ENCODE results near the gene AKAP14.
"Not testable (repeated sequence)": the region's sequence is repeated elsewhere in the genome, so short reads cannot be mapped to it uniquely, and the experiment has no call there.

Gene AKAP14

DNA sequence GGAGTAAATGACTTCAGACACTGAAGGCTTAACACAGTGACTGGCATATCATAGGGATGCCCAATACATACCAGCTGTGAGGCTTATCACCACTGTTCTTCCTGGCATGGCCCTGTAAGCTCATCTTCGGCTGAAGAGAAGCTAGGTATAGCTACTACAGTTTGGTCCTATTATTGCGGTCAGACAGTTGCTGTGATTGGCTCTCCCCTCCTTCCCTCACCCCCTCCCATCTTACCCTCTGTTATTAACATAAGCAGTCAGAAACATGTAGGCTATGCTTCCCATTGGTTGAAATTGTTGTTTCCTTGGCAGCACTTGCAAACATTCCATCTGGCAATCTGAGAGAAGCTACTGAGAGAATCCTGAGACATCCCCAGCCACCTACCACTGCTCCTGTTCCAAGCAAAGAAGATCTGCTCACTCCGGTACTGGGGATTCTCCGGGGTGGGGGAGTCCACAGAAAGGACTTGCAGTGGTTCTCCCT lies at the start of gene AKAP14:
TSS of gene AKAP14 (plus strand) at position 51 of the 484 bp plus-strand sequence. CDS start 7,331 bp downstream, outside the sequence.
- no peak for DNase-seq

DNA sequence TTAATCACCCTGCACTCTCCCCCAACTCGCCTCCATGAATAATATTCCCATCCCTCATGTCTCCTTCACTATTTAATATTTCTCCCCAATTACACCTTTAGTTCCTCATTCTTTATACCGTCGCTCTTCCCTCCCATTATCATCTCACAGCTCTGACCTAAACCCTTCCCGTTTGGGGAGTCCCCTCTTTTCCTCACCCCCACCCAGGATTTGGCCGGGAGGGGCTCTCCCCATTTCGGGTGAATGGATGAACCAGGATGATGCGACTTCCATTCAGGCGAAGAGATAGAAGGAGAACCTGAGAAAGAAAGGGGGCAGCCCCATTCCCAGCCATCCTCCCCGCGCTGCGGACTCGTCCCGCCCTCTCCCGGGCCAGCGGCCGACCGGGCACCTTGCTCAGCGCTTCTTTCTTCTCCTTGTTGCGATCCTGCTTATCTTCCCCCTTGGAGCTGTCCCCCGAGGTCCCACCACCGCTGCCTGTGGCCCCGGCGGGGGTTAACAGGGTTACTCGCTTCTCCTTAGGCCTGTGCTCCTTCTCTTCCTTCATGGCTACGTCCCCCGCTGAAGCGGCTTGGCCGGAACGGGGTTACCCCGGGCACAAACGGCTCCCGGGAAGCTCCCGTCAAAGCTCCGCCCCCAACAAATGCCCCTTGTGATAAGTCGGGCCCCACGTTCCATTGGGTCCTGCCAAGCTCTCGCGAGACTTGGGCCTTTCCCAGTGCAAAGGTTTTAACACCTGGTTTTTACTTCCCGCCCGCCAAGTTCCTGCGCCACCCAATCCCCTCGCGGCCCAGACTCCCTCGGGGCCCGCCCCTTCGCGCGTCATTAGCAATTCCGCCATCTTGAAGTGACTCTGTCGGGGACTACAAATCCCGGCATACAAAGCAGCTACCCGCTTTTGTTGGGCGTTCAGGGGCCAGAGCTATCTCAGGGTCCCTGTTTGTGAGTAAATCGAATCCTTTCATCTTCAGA lies 43.0 kb upstream of the AKAP14 start, which contains the start of gene UPF3B:
TSS of gene UPF3B (minus strand) at position 582 of the 972 bp plus-strand sequence. CDS start at position 547, 35 bp downstream.
- peak; percentile 97 for DNase-seq

DNA sequence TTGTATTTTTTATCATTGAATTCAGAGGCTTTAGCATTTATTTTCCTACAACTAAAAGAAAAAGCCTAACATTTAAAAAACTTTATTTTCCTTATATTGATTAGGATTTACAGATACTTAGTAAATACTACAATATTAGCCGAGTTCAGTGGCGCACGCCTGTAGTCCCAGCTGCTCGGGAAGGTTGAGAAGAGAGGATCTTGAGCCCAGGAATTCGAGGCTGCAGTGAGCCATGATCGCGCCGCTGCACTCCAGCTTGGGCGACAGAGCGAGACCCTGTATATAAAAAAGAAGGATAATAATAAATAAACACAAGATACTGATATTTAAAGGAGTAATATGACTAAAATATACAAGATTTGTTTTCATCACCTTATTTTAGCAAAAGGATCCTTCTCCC lies 42.2 kb upstream of the AKAP14 start:
- no peak for DNase-seq

DNA sequence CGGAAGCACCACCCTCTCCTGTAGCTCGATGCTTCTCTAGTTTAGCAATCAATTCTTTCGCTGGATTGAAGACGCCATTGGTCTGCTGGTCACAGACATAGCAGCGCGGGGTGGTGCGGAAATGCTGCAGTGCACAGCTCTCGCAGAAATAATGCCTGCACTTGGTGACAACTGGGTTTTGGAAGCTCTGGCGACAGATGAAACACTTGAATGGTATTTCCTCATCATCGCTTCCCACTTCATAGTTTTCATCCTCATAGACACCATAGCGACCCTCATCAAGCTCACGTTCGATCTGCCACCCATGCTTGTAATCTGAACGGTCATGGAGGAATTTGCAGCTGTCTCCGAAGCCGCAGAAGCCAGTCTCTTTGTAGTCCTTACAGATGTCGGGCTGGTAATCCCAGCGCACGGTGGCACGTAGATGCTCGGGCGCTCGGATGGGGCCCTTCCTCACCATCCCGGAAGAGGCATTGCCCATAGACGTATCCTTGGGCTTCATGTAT lies 25.0 kb upstream of the AKAP14 start:
- DNase-seq = peak; percentile 70

DNA sequence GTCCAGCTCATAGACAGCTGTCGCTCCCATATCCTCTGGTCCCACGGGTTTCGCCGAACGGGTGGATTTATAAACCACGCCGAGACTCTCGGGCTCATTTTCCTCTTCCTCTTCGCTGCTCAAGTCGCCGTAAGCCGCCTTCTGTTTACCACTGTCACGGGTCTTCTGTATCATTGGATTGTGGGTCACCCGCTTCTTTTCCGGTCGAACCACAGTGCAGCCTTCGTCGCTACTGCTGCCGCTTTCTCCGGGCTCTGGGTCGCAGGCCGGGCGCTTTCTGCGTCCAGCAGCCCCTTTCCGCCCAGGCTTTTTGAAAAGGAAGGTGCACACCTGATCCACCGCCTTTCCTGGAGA lies 24.5 kb upstream of the AKAP14 start:
- no peak for DNase-seq

DNA sequence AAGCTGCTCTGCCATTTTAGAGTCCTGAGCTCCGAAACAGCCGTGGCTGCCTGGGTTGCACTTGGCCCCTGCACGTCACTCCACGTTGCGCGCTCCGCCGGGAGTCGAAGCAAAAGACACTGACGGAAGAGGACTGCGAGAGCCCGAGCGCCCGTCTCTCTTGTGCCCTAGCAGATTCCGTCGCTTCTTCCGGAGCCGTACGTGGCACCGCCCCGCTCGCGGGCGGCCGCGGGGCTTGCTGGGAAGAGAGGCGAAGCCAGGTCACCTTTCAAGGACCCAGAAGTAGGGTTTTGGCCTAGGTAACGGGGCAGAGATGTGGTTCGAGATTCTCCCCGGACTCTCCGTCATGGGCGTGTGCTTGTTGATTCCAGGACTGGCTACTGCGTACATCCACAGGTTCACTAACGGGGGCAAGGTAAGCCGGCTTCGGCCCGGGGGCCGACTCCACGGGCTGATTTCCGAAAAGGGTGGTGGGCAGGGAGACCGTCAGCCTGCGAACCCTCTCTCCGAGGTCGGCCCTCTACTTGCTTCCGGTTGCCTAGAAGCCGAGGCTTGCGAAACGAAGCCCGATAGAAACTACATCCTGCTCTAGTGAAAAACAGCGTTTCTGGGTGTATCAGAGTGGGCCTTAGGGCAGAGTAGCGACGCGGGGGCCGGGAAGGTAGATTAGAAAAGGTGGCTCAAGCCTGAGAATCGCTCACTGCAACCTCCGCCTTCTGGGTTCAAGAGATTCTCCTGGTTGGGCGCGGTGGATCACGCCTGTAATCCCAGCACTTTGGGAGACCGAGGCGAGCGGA lies 23.9 kb upstream of the AKAP14 start, which contains the start of the genes NDUFA1 and RNF113A:
TSS of gene NDUFA1 (plus strand) at position 234 of the 797 bp plus-strand sequence. CDS start at position 314, 80 bp downstream.
TSS of gene RNF113A (minus strand) at position 135 of the 797 bp plus-strand sequence. CDS start at position 15, 120 bp downstream.
- DNase-seq = peak; percentile 91

DNA sequence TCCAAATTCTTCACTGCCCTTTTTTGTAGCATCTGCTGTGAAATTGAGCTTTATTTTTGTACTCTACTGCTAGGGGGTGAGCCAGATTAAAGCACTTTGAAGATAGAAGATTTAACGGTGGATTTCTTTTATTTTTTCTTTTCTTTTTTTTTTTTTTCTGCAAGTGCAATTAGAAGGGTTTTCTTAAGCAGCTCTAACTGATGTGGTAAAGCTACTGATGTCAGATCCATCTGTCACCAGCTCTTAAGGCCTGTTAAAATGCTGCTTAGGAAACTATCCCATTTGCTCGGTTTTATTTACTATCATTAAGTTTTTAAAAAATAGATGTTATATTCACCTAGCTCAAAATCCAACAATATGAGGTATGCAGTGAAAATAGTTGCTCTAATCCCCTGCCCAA lies 17.0 kb upstream of the AKAP14 start:
- no peak for DNase-seq

DNA sequence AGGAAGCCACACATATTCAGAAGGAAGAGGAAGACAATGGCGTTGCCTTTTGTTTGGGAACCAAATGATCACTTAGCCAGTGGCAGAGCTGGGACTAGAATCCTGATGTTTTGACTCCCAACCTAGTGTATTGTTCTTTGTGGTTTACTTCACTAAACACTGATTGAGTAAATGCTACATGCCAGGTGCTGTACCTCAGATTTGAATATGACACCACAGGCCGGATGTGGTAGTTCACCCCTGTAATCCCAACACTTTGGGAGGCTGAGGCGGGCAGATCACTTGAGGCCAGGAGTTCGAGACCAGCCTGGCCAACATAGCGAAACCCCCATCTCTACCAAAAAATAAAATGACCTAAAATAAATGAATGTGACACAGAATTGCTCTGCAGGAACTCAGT lies 15.6 kb upstream of the AKAP14 start:
- DNase-seq = no peak

GRCh38 chrX:119880552-119881437 lies 14.9 kb upstream of the AKAP14 start:
- DNase-seq = peak; percentile 60

DNA sequence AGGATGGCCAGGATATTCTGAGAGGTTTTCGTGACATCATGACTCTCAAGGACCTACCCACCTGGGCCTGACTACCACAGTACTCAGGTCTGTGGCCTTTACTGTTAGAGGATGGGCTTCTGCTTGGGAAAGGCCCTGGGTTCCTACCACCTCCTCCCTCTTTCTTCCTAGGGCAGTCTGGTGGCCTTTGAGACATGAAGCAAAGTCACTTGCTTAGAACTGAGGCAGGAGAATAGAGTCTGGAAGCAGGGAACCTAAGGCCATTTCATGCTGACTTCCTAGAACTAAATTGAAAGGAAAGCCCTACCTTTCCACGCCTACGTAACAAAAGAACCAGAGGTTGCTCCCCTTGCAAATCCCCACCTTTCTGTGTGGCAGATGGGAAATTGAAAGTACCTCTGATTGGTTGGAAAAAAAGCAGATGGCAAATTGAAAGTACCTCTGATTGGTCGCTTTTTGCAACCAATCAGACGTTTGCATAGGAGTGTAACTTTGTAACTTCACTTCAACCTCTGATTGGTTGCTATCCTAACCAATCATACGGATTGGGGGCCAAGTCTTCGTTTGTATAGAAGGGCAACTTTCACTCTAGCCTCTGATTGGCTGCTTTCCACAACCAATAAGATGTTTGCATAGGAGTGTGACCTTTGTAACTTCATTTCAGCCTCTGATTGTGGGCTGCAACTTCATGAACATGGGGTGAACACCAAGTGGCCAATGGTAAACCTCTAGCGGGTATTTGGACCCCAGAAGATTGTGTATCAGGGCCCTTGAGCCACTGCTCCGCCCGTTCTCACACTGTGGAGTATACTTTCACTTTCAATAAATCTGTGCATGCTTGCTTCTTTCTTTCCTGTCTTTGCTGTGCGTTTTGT lies 9.9 kb upstream of the AKAP14 start:
- DNase-seq = no peak

- DNase-seq = peak; percentile 78
These were observed 7.8 kb upstream of the AKAP14 start for GRCh38 chrX:119887721-119888425.

DNA sequence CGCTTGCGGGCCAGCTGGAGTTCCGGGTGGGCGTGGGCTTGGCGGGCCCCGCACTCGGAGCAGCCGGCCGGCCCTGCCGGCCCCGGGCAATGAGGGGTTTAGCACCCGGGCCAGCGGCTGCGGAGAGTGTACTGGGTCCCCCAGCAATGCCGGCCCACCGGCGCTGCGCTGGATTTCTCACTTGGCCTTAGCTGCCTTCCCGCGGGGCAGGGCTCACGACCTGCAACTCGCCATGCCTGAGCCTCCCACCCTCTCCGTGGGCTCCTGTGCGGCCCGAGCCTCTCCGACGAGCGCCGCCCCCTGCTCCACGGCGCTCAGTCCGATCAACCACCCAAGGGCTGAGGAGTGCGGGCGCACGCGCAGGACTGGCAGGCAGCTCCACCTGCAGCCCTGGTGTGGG lies 5.1 kb upstream of the AKAP14 start:
- not testable (repeated sequence) for DNase-seq

GRCh38 chrX:119891961-119892692 lies 3.6 kb upstream of the AKAP14 start:
- not testable (repeated sequence) for DNase-seq

DNA sequence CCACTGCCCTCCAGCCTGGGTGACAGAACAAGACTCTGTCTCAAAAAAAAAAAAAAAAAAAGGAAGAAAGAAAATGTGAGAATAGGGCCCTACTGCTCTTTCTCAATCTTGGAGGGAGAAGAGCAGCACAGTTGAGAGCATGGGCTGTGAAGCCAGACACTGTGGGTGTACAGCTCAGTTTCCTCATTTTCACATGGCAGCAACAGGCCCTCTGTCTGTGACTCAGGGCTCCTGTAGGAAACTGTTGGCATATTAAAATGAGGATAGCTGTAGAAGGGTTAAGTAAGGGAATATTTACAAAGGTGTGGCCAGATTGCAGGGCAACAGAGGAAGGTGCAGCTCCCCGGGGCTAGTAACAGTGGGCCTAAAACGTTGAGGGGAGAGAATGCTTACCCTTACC lies 3.4 kb downstream of the AKAP14 start:
- no peak for DNase-seq

DNA sequence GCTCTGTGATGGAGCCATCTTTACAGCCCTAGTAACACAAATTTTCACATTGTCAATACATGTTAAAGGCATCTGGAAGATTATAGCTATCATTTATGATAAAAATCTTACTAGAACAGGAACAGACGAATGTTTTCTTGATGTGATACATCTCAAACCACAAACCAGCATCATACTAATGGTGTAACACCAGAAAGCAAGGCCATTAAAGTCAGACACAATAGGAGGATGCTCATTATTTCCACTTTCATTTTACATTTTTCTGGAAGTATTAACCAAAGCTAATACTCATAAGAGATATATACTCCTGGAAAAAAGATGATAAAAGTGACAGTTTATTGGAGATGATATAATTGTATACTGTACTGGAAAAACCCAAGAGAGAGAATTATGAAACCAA lies 5.3 kb downstream of the AKAP14 start:
- DNase-seq = no peak

- no peak for DNase-seq
These were observed 20.6 kb downstream of the AKAP14 start for GRCh38 chrX:119916310-119916709.

GRCh38 chrX:119917877-119918276 lies 22.2 kb downstream of the AKAP14 start:
- no peak for DNase-seq

DNA sequence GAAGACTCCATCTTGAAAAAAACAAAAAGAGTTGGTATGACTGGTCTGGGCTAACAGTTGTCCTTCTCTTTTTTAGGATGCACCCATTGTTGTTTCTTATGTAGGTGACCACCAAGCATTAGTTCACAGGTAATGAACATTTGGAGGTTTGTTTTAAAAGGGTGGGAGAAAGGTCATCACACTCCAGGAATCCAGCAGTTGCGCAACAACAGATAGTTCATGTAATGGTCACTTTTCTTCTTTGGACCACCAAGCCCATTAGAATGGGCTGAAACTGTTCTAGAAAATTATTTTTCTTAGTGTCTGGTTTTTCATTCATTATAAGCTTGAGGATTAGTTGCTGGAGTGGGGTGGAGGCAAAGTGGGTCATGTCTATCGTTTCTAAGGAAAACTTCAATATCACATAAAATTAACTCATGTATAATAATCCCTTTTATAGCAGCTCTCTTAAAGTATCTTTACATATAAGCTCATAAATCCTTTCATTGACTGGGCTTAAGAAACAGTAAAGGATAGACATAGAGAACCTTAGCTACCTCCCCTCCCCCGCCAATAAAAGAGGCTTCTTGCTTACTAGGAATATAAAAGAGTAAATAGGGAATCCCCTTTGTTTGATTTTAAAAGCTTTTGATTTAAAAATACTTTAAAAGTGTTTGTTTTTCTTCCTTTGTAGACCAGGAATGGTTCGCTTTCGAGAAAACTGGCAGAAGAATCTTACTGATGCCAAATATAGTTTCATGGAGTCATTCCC lies 24.3 kb downstream of the AKAP14 start:
- no peak for DNase-seq

GRCh38 chrX:119922391-119922790 lies 26.7 kb downstream of the AKAP14 start:
- not testable (repeated sequence) for DNase-seq
